Measurements from ENCODE around the gene VAC14.
A peak's percentile ranks its signal among the peaks of the same experiment; 100 is the strongest.

GRCh38 chr16:70715055-70715858, 85.7 kb downstream of the VAC14 start:
- TF ChIP-seq FOXM1 (IDR thresholded peaks at IDR 0.05; ENCODE audit: borderline replicate concordance, low read depth) (no peak), CEBPB (IDR thresholded peaks at IDR 0.05) (no peak), YY1 (IDR thresholded peaks at IDR 0.05; ENCODE audit: low read depth) (no peak; the same call in 1 of the 2 replicates), RAD21 (IDR thresholded peaks at IDR 0.05; ENCODE audit: low read depth) (peak; percentile 13; the same call in 1 of the 2 replicates), REST (IDR thresholded peaks at IDR 0.05; ENCODE audit: low read depth) (no peak), CREB1 (IDR thresholded peaks at IDR 0.05; ENCODE audit: low read depth) (no peak), TEAD4 (IDR thresholded peaks at IDR 0.05) (no peak), TAF1 (IDR thresholded peaks at IDR 0.05; ENCODE audit: low read depth) (no peak)
- TF ChIP-seq, protein P1, sequence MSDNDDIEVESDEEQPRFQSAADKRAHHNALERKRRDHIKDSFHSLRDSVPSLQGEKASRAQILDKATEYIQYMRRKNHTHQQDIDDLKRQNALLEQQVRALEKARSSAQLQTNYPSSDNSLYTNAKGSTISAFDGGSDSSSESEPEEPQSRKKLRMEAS (IDR thresholded peaks at IDR 0.05), result peak; percentile 23; the same call in 1 of the 2 replicates
